Small intestine (tissue), 7 donors: ENCODE measurements around the gene LIPC. TPM values are rescaled to one million over a fixed set of nuclear protein-coding genes. Genes with fewer than 3 reads are reported as not detected.

Experiments used
- DNase-seq, 2 donors: peaks; one replicate each; pipeline versions ENCODE4 v3.0.0 to v3.0.0-alpha.2; 2013
- FAIRE-seq: peaks from 2 replicates; lab custom pipeline; 2012; peaks lifted over from hg19 to GRCh38; lab: Jason Lieb, UNC
- H3K27ac ChIP-seq, 3 donors: one replicate each; pipeline ENCODE4 v1.5.1; 2013; ENCODE audit warnings: low read length in 2 of 3, mild to moderate bottlenecking in 2 of 3, control low read depth in 1 of 3, inconsistent platforms in 1 of 3, low read depth in 1 of 3, moderate library complexity in 1 of 3
- H3K27me3 ChIP-seq, 3 donors: one replicate each; pipeline ENCODE4 v1.6.1; 2013; ENCODE audit warnings: low read length in 3 of 3, inconsistent platforms in 1 of 3; ENCODE audit not compliant: control insufficient read depth in 3 of 3, insufficient read depth in 3 of 3
- H3K36me3 ChIP-seq, 3 donors: one replicate each; pipeline ENCODE4 v1.6.1; 2013; ENCODE audit warnings: low read length in 3 of 3, inconsistent platforms in 1 of 3, low read depth in 1 of 3, mild to moderate bottlenecking in 1 of 3, moderate library complexity in 1 of 3; ENCODE audit not compliant: control insufficient read depth in 3 of 3, insufficient read depth in 2 of 3
- H3K4me1 ChIP-seq, 3 donors: one replicate each; pipeline ENCODE4 v1.6.1; 2013; ENCODE audit warnings: low read length in 2 of 3, inconsistent platforms in 1 of 3, low read depth in 1 of 3, mild to moderate bottlenecking in 1 of 3, moderate library complexity in 1 of 3; ENCODE audit not compliant: control insufficient read depth in 3 of 3, insufficient read depth in 2 of 3
- H3K4me3 ChIP-seq, 3 donors: one replicate each; pipeline ENCODE4 v1.5.1; 2013; ENCODE audit warnings: low read length in 3 of 3, control low read depth in 1 of 3, inconsistent platforms in 1 of 3, low read depth in 1 of 3, mild to moderate bottlenecking in 1 of 3, moderate library complexity in 1 of 3
- H3K9me3 ChIP-seq, 2 donors: one replicate each; pipeline ENCODE4 v1.6.1; 2013; ENCODE audit warnings: low read depth in 1 of 2, low read length in 1 of 2; ENCODE audit not compliant: control insufficient read depth in 2 of 2, insufficient read depth in 1 of 2
- WGBS, 3 donors: extraction: QIAGEN DNeasy Blood & Tissue Kit; methylation state at CpG; one replicate each; pipeline ENCODE4 v1.1.7; 2013; 5-methylcytosine and 5-hydroxymethylcytosine counted together
- polyA plus RNA-seq, 4 donors: library from polyadenylated mRNA; stranded (reverse) in 3 of 4; unstranded in 1 of 4; fragments of 200-250 nt in 3 of 4; fragments of 120-200 nt in 1 of 4; gene quantifications; one replicate each; pipeline versions ENCODE4 v1.2.1 to v1.2.3, GENCODE V29; 2013
- donor health status: healthy with polysubstance abuse.
- donor health status: control.
- donor health status: control.
- donor health status: Bipolar disorder and iron deficiency.
- donor health status: healthy.

Gene LIPC
- polyA plus RNA-seq, 4 donors, result 0.07 to 2.0 (median 1.2) TPM

GRCh38 chr15:58458076-58458475 lies 26.3 kb downstream of the LIPC start:
- 4 to 37% (median 15%) methylated on average over 3 of the region's 3 CpGs for WGBS, 3 donors
- peak; percentile 79 to 86 for DNase-seq

GRCh38 chr15:58459045-58459444 lies 27.3 kb downstream of the LIPC start:
- Histone ChIP-seq H3K27ac (peak overlapping the region in 2 of 3 donors; percentile 15 to 73), H3K9me3 (no peaks in the 10 kb centered on the region), H3K4me1 (peaks cover 3 to 30% (median 9%) of the 10 kb centered on the region in 3 donors), H3K27me3 (no peaks in the 10 kb centered on the region), H3K4me3 (no peak overlapping the region), H3K36me3 (no peaks in the 10 kb centered on the region)
- WGBS, 3 donors, result 26 to 45% (median 30%) methylated on average over 2 of the region's 2 CpGs
- DNase-seq (no peak), FAIRE-seq (no peak)

More at GRCh38 chr15:58458076-58458475, 26.3 kb downstream of the LIPC start:
- Histone ChIP-seq H3K27me3 (no peaks in the 10 kb centered on the region), H3K9me3 (no peaks in the 10 kb centered on the region), H3K4me3 (no peak overlapping the region), H3K4me1 (peaks cover 3 to 30% (median 9%) of the 10 kb centered on the region in 3 donors), H3K36me3 (no peaks in the 10 kb centered on the region), H3K27ac (peak overlapping the region in 1 of 3 donors; percentile 27)
- FAIRE-seq, result no peak

DNA sequence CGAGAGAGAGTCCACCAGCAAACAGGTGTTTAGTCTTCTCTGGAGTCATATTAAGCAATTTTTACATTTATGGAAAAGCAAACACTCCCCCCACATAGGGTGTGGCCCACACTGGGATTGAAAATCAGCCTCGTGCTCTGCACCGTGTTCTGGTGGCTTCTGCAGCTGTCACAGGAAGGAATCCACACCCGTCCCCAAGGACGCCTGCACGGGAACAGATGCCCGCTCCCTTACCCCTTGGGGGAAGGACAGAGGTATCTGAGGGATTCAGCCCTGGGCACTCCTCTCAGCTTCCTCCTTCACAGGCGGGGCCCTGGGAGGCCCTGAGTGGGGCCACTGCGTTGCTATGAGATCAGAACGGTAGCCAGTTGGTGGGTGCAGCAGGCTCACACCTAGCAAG lies 27.8 kb downstream of the LIPC start:
- Histone ChIP-seq H3K4me1 (peaks cover 3 to 30% (median 9%) of the 10 kb centered on the region in 3 donors), H3K27ac (peak overlapping the region in 2 of 3 donors; percentile 49 to 73), H3K27me3 (no peaks in the 10 kb centered on the region), H3K9me3 (no peaks in the 10 kb centered on the region), H3K4me3 (no peak overlapping the region), H3K36me3 (no peaks in the 10 kb centered on the region)
- peak; percentile 48 to 84 for DNase-seq
- no peak for FAIRE-seq
- 14 to 36% (median 27%) methylated on average over 10 of the region's 10 CpGs for WGBS, 3 donors

GRCh38 chr15:58460116-58460790 lies 28.5 kb downstream of the LIPC start:
- FAIRE-seq, result no peak
- H3K36me3 ChIP-seq, result no peaks in the 10 kb centered on the region
- H3K9me3 ChIP-seq, result no peaks in the 10 kb centered on the region
- peaks cover 3 to 30% (median 9%) of the 10 kb centered on the region in 3 donors for H3K4me1 ChIP-seq
- WGBS, 3 donors, result 87 to 95% (median 91%) methylated on average over 10 of the region's 10 CpGs
- no peaks in the 10 kb centered on the region for H3K27me3 ChIP-seq
- H3K4me3 ChIP-seq, result no peak overlapping the region
- DNase-seq, result no peak
- peak overlapping the region in 2 of 3 donors; percentile 49 to 73 for H3K27ac ChIP-seq

- no peak for DNase-seq
- H3K36me3 ChIP-seq, result no peaks in the 10 kb centered on the region
- WGBS, 3 donors, result 63 to 83% (median 76%) methylated on average over 3 of the region's 3 CpGs
- H3K27ac ChIP-seq, result no peak overlapping the region
- FAIRE-seq, result no peak
- peaks cover 3 to 30% (median 9%) of the 10 kb centered on the region in 3 donors for H3K4me1 ChIP-seq
- no peak overlapping the region for H3K4me3 ChIP-seq
- H3K9me3 ChIP-seq, result no peaks in the 10 kb centered on the region
- H3K27me3 ChIP-seq, result no peaks in the 10 kb centered on the region
These were observed 29.1 kb downstream of the LIPC start for GRCh38 chr15:58460872-58461271.

DNA sequence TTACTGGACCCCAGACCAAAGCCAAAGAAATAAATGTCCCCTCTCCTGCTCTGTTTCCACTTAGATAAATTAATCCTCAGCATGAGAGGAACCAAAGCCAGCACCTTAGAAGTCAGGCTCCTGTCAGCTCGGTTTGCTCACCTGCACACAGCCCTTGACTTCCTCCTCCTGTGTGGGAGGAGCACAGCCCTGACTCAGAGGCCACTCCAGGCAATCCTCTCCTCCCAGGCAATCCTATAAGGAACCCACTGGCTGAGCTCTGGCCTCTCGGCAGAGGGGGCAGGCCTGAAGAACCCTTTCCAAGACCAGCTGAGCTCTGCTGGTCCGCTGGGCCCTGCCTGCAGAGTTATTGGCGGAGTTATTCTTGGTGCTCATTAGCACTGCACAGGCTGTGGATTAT lies 30.8 kb downstream of the LIPC start:
- no peaks in the 10 kb centered on the region for H3K9me3 ChIP-seq
- no peak overlapping the region for H3K27ac ChIP-seq
- H3K27me3 ChIP-seq, result no peaks in the 10 kb centered on the region
- 27 to 70% (median 43%) methylated on average over 4 of the region's 4 CpGs for WGBS, 3 donors
- H3K4me3 ChIP-seq, result no peak overlapping the region
- FAIRE-seq, result no peak
- no peaks in the 10 kb centered on the region for H3K36me3 ChIP-seq
- peaks cover 3 to 27% (median 9%) of the 10 kb centered on the region in 3 donors for H3K4me1 ChIP-seq
- DNase-seq, result peak; percentile 79 to 88

DNA sequence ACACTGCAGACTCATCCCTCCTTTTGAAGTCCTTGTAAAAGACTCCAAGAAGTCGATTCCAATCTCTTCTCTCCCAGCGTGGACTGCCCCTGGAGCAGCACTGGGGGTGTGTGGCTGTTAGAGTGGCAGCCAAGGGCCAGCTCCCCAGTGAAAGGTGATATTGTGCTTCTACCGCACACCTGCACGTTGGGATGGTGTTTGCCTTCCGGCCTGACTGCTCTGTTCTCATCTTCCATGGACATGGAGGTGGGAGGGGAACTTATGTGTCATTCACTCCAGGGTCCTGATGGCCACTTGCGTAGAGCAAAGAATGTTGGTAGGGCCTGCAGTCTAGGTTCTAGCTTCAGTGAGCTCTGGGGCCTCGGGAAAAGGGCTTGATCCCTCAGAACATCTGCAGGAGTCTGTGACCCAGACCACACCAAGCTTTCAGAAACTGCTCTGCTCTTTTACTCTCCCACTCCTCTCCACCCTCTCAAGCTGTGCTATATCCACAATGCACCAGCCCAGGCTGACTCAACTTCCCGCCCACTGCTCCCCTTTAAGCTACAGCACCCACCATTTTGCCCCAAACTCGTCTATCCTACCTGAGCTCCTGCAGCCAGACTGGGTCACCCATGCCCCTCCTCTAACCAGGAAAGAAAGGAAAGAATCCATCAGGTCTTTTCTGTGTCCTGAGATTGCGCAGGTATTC lies 31.3 kb downstream of the LIPC start:
- H3K36me3 ChIP-seq, result no peaks in the 10 kb centered on the region
- H3K9me3 ChIP-seq, result no peaks in the 10 kb centered on the region
- WGBS, 3 donors, result 64 to 78% (median 65%) methylated on average over 10 of the region's 10 CpGs
- DNase-seq, result no peak
- peaks cover 3 to 24% (median 7%) of the 10 kb centered on the region in 3 donors for H3K4me1 ChIP-seq
- no peak overlapping the region for H3K4me3 ChIP-seq
- H3K27me3 ChIP-seq, result no peaks in the 10 kb centered on the region
- FAIRE-seq, result no peak
- no peak overlapping the region for H3K27ac ChIP-seq

GRCh38 chr15:58463815-58464650 lies 32.2 kb downstream of the LIPC start:
- H3K27ac ChIP-seq, result no peak overlapping the region
- FAIRE-seq, result no peak

More at GRCh38 chr15:58463815-58464650, 32.2 kb downstream of the LIPC start:
- no peaks in the 10 kb centered on the region for H3K36me3 ChIP-seq
- DNase-seq, result no peak
- no peaks in the 10 kb centered on the region for H3K9me3 ChIP-seq
- H3K27me3 ChIP-seq, result no peaks in the 10 kb centered on the region
- 70 to 80% (median 79%) methylated on average over 6 of the region's 6 CpGs for WGBS, 3 donors
- peaks cover 3 to 19% (median 7%) of the 10 kb centered on the region in 3 donors for H3K4me1 ChIP-seq
- H3K4me3 ChIP-seq, result no peak overlapping the region
